Astrocyte of the spinal cord (primary cell): Measurements from ENCODE around the gene ITGA4.
A peak's percentile ranks its signal among the peaks of the same experiment; 100 is the strongest.

Source experiments
- DNase-seq: peaks from one replicate; pipeline ENCODE4 v3.0.0; 2011; ENCODE audit warnings: low read depth, low spot score
- H3K4me3 ChIP-seq: 2 replicates; pipeline ENCODE4 v1.5.1; 2011; ENCODE audit warnings: low read depth, mild to moderate bottlenecking, low read length, moderate library complexity
- in situ Hi-C: cut with HindIII; loops from 2 replicates; pipeline ENCODE4 v1.10.0; 2017; ENCODE audit warnings: low sequenced_read_pairs
- TF ChIP-seq, protein P1 (sequence below): IDR thresholded peaks from 2 replicates; pipeline ENCODE4 v1.5.1; 2012; ENCODE audit warnings: low read depth, mild to moderate bottlenecking, low read length, inconsistent platforms

Gene ITGA4

DNA sequence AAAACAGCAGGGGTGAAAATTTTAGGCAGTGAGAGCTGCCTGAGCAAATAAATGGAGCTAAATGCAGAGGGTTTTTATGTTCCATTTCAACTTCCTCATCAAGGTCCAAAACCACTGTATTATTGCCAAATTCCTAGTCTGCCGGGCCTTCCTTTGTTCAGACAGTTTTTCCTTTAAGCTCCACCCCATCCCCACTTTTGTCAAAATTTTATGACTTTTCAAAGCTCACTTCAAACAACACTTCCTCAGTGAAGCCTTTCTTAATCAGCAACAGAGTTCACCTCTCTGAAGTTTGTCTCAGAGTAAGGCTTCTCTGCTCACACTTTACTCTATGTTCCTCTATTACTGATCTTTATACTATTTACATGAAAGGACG is 118.5 kb downstream of the ITGA4 start:
- in situ Hi-C loops: no loop called here
- DNase-seq: no peak
- TF ChIP-seq, protein P1, sequence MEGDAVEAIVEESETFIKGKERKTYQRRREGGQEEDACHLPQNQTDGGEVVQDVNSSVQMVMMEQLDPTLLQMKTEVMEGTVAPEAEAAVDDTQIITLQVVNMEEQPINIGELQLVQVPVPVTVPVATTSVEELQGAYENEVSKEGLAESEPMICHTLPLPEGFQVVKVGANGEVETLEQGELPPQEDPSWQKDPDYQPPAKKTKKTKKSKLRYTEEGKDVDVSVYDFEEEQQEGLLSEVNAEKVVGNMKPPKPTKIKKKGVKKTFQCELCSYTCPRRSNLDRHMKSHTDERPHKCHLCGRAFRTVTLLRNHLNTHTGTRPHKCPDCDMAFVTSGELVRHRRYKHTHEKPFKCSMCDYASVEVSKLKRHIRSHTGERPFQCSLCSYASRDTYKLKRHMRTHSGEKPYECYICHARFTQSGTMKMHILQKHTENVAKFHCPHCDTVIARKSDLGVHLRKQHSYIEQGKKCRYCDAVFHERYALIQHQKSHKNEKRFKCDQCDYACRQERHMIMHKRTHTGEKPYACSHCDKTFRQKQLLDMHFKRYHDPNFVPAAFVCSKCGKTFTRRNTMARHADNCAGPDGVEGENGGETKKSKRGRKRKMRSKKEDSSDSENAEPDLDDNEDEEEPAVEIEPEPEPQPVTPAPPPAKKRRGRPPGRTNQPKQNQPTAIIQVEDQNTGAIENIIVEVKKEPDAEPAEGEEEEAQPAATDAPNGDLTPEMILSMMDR: no peak
- no peak overlapping the region for H3K4me3 ChIP-seq

DNA sequence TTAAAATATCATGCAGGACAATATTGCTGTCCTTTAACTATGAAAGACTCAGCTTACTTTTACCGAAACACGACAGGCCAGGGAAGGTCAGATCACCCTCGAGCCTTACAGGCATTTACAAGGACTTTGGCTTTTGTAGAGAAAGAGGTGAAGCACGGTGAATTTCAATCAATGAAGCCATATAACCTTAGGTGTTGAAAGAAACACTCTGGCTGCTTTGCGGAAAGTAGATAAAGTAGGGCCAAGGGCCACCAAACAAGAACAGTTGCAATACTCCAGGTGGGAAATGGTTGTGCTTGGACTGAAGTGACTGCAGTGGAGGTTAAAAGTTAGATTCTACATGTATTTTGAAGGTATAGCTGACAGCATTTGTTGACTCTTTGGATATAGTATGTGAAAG is 119.2 kb downstream of the ITGA4 start:
- no peak overlapping the region for H3K4me3 ChIP-seq
- no peak for DNase-seq
- in situ Hi-C loops: no loop called here
- TF ChIP-seq, protein P1: no peak

DNA sequence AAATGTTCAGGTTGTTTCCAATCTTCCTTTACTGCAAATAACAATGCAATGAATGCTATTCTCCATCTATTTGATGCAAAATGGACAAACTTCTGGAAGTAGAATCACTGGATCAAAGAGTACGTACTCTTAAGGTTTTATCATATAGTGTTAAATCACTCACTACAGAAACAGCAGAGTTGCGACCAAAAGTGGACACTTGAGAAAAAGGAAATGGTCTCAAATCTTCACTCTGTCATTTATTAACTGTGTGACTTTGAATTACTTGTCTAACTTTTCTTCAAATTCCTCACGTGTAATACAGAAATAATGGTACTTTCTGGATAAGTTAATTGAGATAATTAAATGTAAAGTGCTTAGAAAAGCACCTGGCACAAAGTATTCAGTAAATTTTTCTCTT is 121.6 kb downstream of the ITGA4 start:
- in situ Hi-C loops: no loop called here
- TF ChIP-seq, protein P1: no peak
- no peak overlapping the region for H3K4me3 ChIP-seq
- no peak for DNase-seq

DNA sequence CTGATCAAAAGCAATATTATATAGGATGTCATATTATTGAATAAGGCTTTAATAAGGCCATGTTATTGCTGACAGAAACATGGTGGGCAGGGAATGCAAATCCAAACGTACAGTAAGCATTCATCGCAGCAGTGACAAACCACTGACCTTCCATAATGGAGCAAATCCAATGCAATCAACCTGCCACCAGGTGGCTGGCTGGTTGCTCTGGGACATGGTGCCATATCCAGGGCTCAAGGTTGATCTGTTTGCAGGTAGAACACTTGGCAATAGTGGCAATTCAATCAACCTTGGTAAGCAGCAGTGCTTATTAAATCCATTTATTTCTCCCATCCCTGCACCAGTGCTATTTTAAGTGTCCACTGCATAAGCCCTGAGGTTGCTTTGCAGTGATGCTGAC is 124.3 kb downstream of the ITGA4 start:
- DNase-seq: no peak
- in situ Hi-C loops: no loop called here
- H3K4me3 ChIP-seq: no peak overlapping the region

DNA sequence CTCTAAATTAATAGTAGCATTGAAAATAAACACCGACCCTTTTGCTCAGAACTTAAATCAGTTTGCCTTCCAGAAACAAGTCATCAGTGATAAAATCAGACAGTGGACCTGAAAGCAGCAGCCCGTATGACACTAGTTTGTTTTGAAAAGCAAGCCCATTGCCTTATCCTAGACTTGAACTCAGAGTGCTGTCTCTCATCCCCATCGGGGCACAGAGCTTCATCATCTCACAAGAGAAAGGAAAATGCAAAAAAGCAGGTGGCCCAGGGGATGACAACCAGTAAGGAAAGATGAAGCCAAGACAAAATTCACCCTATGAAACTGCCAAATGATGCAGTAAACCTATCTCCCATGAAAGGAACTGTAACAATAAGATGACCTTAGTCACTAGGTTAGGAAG is 128.5 kb downstream of the ITGA4 start:
- TF ChIP-seq, protein P1: no peak
- H3K4me3 ChIP-seq: no peak overlapping the region
- no peak for DNase-seq
- in situ Hi-C loops: no loop called here

More for the DNA sequence above, 124.3 kb downstream of the ITGA4 start:
- TF ChIP-seq, protein P1: peak; percentile 4
